ENCODE data around the gene TAF11L13. TPM values are rescaled to one million over a fixed set of nuclear protein-coding genes. Genes with fewer than 3 reads are reported as not detected.
"Not testable (repeated sequence)": the region's sequence is repeated elsewhere in the genome, so short reads cannot be mapped to it uniquely, and the experiment has no call there.

The TAF11L13 gene
- total RNA-seq, 1 donor from 2014 or later: not detected

DNA sequence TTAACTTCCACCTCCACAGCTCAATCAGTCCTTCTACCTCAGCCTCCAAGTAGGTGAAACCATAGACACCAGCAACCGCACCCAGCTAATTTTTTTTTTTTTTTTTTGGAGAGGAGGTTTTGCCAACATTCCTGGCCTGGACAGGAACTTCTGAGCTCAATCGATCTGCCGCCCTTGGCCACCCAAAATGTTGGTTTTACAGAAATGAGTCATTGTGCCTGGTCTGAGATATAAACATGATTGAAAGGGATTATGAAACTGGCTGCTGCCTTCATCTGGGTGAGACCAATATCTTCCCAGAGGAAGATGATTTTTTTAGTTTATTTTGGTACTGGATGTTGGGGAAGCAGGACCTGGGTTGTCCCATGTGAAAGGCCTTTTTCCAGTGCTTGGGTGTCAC, 12.5 kb upstream of the TAF11L13 start:
- TF ChIP-seq, protein P1, sequence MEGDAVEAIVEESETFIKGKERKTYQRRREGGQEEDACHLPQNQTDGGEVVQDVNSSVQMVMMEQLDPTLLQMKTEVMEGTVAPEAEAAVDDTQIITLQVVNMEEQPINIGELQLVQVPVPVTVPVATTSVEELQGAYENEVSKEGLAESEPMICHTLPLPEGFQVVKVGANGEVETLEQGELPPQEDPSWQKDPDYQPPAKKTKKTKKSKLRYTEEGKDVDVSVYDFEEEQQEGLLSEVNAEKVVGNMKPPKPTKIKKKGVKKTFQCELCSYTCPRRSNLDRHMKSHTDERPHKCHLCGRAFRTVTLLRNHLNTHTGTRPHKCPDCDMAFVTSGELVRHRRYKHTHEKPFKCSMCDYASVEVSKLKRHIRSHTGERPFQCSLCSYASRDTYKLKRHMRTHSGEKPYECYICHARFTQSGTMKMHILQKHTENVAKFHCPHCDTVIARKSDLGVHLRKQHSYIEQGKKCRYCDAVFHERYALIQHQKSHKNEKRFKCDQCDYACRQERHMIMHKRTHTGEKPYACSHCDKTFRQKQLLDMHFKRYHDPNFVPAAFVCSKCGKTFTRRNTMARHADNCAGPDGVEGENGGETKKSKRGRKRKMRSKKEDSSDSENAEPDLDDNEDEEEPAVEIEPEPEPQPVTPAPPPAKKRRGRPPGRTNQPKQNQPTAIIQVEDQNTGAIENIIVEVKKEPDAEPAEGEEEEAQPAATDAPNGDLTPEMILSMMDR (IDR thresholded peaks at IDR 0.05; ENCODE audit: insufficient read depth, low read length, poor library complexity, severe bottlenecking): no peak
- DNase-seq (ENCODE audit: low read depth): no peak
- no peaks in the 10 kb centered on the region for H3K36me3 ChIP-seq (ENCODE audit: control insufficient read depth, insufficient read depth, low read length)
- no peaks in the 10 kb centered on the region for H3K27me3 ChIP-seq (ENCODE audit: control insufficient read depth, insufficient read depth, low read length)
- no peak overlapping the region for H3K4me3 ChIP-seq (ENCODE audit: low read depth, low read length)

GRCh38 chr5:17620627-17621026, 11.3 kb upstream of the TAF11L13 start:
- TF ChIP-seq, protein P1 (IDR thresholded peaks at IDR 0.05; ENCODE audit: insufficient read depth, low read length, poor library complexity, severe bottlenecking): no peak
- no peak for DNase-seq (ENCODE audit: low read depth)

GRCh38 chr5:17625686-17626085, 6.2 kb upstream of the TAF11L13 start:
- Histone ChIP-seq H3K36me3 (ENCODE audit: control insufficient read depth, insufficient read depth, low read length) (no peaks in the 10 kb centered on the region), H3K27me3 (ENCODE audit: control insufficient read depth, insufficient read depth, low read length) (no peaks in the 10 kb centered on the region), H3K4me3 (ENCODE audit: low read depth, low read length) (no peak overlapping the region)
- TF ChIP-seq, protein P1 (IDR thresholded peaks at IDR 0.05; ENCODE audit: insufficient read depth, low read length, poor library complexity, severe bottlenecking): no peak
- no peak for DNase-seq (ENCODE audit: low read depth)

More at GRCh38 chr5:17620627-17621026, 11.3 kb upstream of the TAF11L13 start:
- no peaks in the 10 kb centered on the region for H3K27me3 ChIP-seq (ENCODE audit: control insufficient read depth, insufficient read depth, low read length)
- no peaks in the 10 kb centered on the region for H3K36me3 ChIP-seq (ENCODE audit: control insufficient read depth, insufficient read depth, low read length)
- no peak overlapping the region for H3K4me3 ChIP-seq (ENCODE audit: low read depth, low read length)

- H3K4me3 ChIP-seq (ENCODE audit: low read depth, low read length): no peak within 1 kb of the TSS
- H3K27me3 ChIP-seq (ENCODE audit: control insufficient read depth, insufficient read depth, low read length): no peaks in the 10 kb centered on the region
- H3K36me3 ChIP-seq (ENCODE audit: control insufficient read depth, insufficient read depth, low read length): no peaks in the 10 kb centered on the region
- TF ChIP-seq, protein P1 (IDR thresholded peaks at IDR 0.05; ENCODE audit: insufficient read depth, low read length, poor library complexity, severe bottlenecking): no peak
- no peak for DNase-seq (ENCODE audit: low read depth)
These were observed 2.3 kb downstream of the TAF11L13 start, which contains the start of gene TAF11L14 for GRCh38 chr5:17634160-17634559. Gene TAF11L14, plus strand, starts transcription at chr5:17634460.

- H3K36me3 ChIP-seq (ENCODE audit: control insufficient read depth, insufficient read depth, low read length); H3K4me3 ChIP-seq (ENCODE audit: low read depth, low read length); H3K27me3 ChIP-seq (ENCODE audit: control insufficient read depth, insufficient read depth, low read length); DNase-seq (ENCODE audit: low read depth): not testable (repeated sequence)
These were observed 17.3 kb downstream of the TAF11L13 start for GRCh38 chr5:17649232-17649631.

DNA sequence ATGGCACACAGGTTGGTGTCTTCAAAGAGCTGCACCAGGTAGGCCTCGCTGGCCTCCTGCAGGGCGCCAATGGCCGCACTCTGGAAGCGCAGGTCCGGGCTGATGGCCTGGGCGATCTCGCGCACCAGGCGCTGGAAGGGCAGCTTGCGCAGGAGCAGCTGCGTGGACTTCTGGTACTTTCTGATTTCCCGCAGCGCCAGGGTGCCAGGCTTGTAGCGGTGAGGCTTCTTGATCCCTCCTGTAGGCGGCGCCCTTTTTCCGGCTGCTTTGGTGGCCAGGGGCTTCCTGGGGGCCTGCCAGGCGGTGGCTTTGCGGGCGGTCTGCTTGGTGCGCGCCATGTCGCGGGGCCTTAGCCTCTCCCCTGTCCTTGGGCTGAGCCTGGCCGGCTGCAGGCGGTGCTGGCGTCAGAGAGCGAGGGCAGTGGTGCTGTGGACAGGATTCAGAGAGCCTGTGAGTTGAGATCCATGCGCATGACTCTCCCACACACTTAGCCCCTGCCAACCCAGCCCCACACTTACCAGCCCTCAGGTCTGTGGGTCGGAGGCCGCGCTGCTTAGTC, 23.4 kb downstream of the TAF11L13 start:
- H3K36me3 ChIP-seq (ENCODE audit: control insufficient read depth, insufficient read depth, low read length); H3K4me3 ChIP-seq (ENCODE audit: low read depth, low read length); H3K27me3 ChIP-seq (ENCODE audit: control insufficient read depth, insufficient read depth, low read length); DNase-seq (ENCODE audit: low read depth): not testable (repeated sequence)

GRCh38 chr5:17655921-17656320, 24.0 kb downstream of the TAF11L13 start:
- TF ChIP-seq, protein P1 (IDR thresholded peaks at IDR 0.05; ENCODE audit: insufficient read depth, low read length, poor library complexity, severe bottlenecking): no peak
- DNase-seq (ENCODE audit: low read depth): no peak
- Histone ChIP-seq H3K36me3 (ENCODE audit: control insufficient read depth, insufficient read depth, low read length) (no peaks in the 10 kb centered on the region), H3K4me3 (ENCODE audit: low read depth, low read length) (no peak overlapping the region), H3K27me3 (ENCODE audit: control insufficient read depth, insufficient read depth, low read length) (no peaks in the 10 kb centered on the region)

Measured in kidney epithelial cell (primary cell).